GM19043 (cell line): ENCODE data around the gene TRIML1.
"Not testable (repeated sequence)": the region's sequence is repeated elsewhere in the genome, so short reads cannot be mapped to it uniquely, and the experiment has no call there.

Source experiments
- ATAC-seq: cut with Tn5 transposase; IDR thresholded peaks from one replicate; pipeline ENCODE4 v1.9.1; 2021; ENCODE audit warnings: low read depth; ENCODE audit not compliant: unreplicated experiment

Gene TRIML1

DNA sequence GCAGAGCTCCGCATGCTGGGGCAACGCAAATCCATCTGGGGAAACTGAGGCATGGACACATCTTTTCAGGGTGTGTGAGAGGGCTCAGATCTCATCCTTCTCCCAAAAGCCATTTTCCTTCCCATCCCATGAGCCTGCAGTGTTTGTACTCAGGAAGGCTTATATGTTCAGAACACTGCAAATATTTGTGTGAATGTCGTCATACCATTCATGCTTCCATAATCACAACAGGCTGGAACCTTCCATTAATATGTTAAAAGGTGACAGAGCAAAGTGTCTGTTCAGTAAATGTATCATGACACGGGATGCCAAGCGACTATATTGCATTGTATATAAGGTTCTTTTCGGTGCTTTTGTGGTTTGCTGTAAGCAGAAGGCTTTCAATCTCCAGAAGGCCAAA is 8.5 kb downstream of the TRIML1 start:
- ATAC-seq, result no peak

DNA sequence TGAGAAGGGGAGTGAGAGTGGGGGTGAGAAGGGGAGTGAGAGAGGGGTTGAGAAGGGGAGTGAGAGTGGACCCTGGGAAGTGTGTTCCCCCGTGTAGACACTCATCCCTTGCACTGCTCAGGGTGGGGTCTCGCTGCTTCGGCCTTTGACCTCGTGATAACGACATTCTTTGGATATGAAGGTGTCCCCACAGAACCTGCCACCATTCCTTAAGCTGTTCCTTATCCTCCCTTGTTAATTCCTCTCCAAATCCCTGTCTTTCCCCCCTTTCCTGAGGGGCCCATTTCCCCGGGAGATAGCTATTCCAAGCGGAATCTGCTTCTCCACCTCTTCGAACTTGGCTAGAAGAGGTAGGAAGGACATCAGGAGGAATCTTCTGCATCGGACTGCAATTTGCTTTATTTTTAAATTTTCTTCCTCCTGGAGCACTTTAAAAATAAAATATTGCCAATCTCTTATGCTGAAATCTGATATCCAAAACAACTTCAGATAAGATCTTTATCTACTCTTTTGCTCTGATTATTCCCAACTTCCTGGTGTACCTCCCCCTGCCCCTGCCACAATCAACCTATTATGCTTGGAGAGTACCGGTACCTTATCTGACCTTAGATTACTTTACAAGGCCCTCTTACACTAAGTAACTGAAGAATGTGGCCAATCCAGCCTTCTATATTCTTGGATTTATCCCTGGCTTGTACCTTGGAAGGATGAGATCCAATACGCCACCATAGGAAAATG is 15.6 kb downstream of the TRIML1 start:
- no peak for ATAC-seq

DNA sequence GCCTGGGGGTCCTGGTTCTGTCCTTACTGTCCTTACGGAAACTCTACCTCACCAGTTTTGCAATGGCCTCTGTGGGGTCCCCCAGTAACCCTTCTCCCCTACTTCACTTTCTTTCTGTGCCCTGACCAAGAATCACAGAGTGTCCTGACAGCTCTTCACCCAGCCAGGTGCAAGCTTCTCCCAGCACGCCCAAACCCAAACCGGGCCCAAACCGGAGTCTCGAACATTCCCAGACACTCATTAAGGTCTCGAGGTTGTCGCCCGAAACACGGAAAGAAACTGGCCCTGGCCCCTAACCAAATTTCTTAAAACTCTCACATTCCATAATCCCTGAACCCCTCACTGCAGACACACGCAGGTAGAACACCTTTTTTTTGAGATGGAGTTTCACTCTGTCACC is 19.1 kb downstream of the TRIML1 start:
- no peak for ATAC-seq

DNA sequence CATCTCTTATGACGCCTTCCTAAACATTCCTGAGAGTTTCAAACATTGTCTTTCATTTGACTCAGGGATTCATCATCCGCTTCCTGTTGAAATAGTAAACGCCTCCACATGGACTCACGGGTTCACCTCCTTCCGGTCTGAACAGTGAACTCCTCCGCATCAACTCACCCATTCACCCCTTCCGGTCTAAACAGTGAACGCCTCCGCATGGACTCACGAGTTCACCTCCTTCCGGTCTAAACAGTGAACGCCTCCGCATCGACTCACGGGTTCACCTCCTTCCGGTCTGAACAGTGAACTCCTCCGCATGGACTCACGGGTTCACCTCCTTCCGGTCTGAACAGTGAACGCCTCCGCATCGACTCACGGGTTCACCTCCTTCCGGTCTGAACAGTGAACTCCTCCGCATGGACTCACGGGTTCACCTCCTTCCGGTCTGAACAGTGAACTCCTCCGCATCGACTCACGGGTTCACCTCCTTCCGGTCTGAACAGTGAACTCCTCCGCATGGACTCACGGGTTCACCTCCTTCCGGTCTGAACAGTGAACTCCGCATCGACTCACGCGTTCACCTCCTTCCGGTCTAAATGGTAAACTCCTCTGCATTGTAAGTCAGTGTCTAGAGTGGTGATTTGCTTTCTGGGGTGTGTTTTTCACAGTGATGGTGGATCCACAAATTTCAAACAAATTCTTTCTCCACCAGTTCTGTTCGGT is 20.4 kb downstream of the TRIML1 start:
- ATAC-seq, result not testable (repeated sequence)

GRCh38 chr4:188160406-188160805 is 21.2 kb downstream of the TRIML1 start:
- ATAC-seq, result no peak

DNA sequence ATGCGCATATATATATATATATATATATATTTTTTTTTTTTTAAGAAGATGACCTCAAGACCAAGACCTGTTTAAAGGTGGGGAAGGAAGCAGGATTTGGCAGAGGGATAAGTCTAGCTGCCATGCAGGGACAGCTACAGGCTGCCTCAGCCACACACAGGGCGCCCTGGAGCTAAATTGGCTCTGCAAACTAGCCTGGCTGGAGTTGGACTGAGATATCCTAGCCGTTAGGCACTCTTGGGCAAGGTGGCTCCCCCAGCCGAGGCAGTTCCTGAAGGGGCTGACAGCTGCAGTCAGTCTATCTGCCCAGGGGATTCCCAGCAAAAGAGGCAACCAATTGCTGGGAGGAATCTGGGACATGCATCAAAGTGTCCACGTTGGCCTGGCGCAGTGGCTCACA is 21.9 kb downstream of the TRIML1 start:
- ATAC-seq, result no peak

GRCh38 chr4:188162698-188163097 is 23.5 kb downstream of the TRIML1 start:
- no peak for ATAC-seq

GRCh38 chr4:188168726-188169373 is 29.6 kb downstream of the TRIML1 start:
- ATAC-seq, result no peak

DNA sequence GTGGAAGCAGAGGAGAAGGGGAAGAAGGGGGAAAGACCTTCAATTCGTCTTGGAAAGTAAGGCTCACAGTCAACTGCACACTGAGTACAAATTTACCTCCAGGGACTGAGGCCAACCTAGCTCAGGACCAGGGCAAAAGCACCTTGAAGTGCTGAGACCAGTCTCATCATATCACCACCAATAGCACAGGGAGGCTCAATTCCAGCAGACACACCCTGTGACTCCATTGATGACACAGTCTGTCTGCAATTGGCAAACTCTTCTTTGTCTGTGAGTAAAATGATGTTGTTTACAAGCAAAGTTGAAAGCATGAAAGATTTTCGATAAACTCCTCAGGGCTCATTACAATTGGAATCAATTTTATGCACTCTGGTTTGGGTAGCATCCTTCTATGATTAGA is 32.3 kb downstream of the TRIML1 start:
- no peak for ATAC-seq

DNA sequence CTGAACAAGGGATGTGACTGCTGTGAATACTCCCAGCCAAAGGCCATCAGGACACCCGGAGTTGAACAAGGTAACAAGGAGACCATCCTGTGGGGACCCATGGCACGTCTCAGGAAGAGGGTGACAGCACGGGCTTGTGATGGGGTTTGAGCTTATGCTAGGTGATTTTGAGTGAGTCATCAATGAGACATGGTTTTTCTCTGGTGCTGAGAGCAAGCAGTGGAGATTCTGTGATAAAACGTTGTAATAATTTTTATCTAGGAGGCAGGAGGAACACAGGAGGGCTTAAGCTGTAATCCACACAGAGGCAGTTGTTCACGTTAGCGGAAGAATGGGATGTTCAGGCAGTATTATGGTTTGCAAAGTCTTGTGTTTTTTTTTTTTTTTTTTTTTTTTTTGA is 36.0 kb downstream of the TRIML1 start:
- ATAC-seq, result no peak

- ATAC-seq, result no peak
Measured at GRCh38 chr4:188177997-188178675, 38.9 kb downstream of the TRIML1 start.

GRCh38 chr4:188178806-188179205 is 39.6 kb downstream of the TRIML1 start:
- no peak for ATAC-seq

DNA sequence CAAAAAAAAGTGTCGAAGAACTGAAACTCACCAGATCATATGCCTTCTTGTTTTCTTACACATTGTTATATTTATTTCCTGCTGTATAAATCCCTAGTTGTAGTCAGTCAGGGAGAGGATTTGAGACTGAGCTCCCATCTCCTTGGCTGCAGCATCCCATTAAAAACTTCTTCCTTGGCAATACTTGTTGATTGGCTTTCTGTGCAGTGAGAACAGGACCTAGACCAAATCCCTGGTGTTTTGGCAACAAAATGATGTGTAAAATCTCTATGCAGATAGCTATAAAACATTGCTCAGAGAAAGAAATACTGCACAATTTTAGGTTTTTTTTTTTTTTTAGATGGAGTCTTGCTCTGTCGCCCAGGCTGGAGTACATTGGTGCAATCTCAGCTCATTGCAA is 47.9 kb downstream of the TRIML1 start:
- no peak for ATAC-seq

GRCh38 chr4:188190461-188190860 is 51.2 kb downstream of the TRIML1 start:
- ATAC-seq, result no peak

GRCh38 chr4:188194421-188194820 is 55.2 kb downstream of the TRIML1 start:
- ATAC-seq, result no peak

GRCh38 chr4:188195389-188195985 is 56.2 kb downstream of the TRIML1 start:
- ATAC-seq, result no peak

DNA sequence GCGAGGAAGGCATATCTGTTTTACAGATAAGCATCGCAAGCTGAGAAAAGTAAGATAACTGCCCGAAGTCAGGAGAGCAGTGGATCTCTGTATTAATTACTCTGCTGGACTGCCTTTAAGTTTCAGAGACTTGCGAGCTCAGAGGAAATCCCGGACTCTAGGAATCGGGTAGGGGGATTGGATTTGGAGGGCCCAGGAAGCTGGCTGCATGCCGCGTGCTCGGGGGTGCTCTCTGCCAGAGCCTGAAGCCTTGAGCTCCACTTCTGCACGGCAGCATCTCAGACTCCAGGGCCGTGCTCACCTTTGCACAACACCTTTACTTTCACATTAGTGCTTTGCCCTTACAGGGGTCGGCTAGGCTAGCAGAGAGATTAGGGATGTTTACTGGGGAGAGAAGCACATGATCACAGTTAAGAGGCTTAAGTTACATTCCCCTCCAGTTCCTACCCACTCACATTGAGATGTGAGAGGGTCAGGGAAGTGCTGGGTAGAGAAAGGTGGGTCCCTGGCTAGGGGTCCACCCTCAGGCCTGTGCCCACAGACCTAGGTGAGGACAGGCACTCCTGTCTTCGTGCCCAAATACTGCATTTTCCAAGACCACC is 57.0 kb downstream of the TRIML1 start:
- no peak for ATAC-seq
